IMR-90 (cell line): ENCODE data around the gene FLT3. TPM values are rescaled to one million over a fixed set of nuclear protein-coding genes. Genes with fewer than 3 reads are reported as not detected.
A peak's percentile ranks its signal among the peaks of the same experiment; 100 is the strongest.

Source experiments
- ATAC-seq: fragments of 200-7000 bp; cut with Tn5 transposase; 2 replicates; pipeline ENCODE4 v1.9.1; 2020; ENCODE audit warnings: low read depth, mild to moderate bottlenecking, moderate library complexity
- BruUV-seq: library from RNA; stranded (reverse); fragments of 400-500 nt; replicated peaks from 2 replicates; lab custom pipeline; 2021; lab: Mats Ljungman, UMichigan
- CTCF ChIA-PET: fragments of 300-600 bp; formaldehyde crosslinking; extraction: SDS; loops from one replicate; lab custom pipeline; 2021; ENCODE audit warnings: antibody characterized with exemption; lab: Yijun Ruan, JAX
- POLR2A ChIA-PET: fragments of 300-600 bp; sonication (Branson Sonifier 250); formaldehyde crosslinking; loops from one replicate; lab custom pipeline; 2022; ENCODE audit warnings: antibody characterized with exemption; ENCODE audit not compliant: unreplicated experiment; lab: Charles Lee
- DNase-seq: peaks from one replicate; pipeline ENCODE4 v3.0.0; 2013
- H2AFZ ChIP-seq: replicated peaks from 2 replicates; pipeline ENCODE3; 2013; ENCODE audit warnings: low read length, mild to moderate bottlenecking; ENCODE audit not compliant: poor library complexity
- H2AK5ac ChIP-seq: 2 replicates; pipeline ENCODE4 v1.6.1; 2013; ENCODE audit warnings: low read depth, low read length, inconsistent platforms
- H2AK9ac ChIP-seq: replicated peaks from 2 replicates; pipeline ENCODE3; 2013; ENCODE audit warnings: mild to moderate bottlenecking, low read depth, low read length, moderate library complexity; ENCODE audit not compliant: poor library complexity
- H2BK120ac ChIP-seq: 2 replicates; pipeline ENCODE4 v1.6.1; 2013; ENCODE audit warnings: low read depth, low read length, inconsistent platforms
- H2BK15ac ChIP-seq: 3 replicates; pipeline ENCODE4 v1.6.1; 2013; ENCODE audit warnings: low read depth, low read length, inconsistent platforms
- H2BK20ac ChIP-seq: 2 replicates; pipeline ENCODE4 v1.6.1; 2013; ENCODE audit warnings: low read depth, mild to moderate bottlenecking, inconsistent platforms, low read length, moderate library complexity
- H2BK5ac ChIP-seq: 2 replicates; pipeline ENCODE4 v1.6.1; 2013; ENCODE audit warnings: mild to moderate bottlenecking, low read depth, low read length, inconsistent platforms; ENCODE audit not compliant: poor library complexity, severe bottlenecking
- H3K14ac ChIP-seq: replicated peaks from 2 replicates; pipeline ENCODE4 v1.6.1; 2013; ENCODE audit warnings: low read depth, low read length, inconsistent platforms
- H3K18ac ChIP-seq: 2 replicates; pipeline ENCODE4 v1.6.1; 2013; ENCODE audit warnings: low read depth, low read length, control low read depth
- H3K23ac ChIP-seq: 2 replicates; pipeline ENCODE4 v1.6.1; 2013; ENCODE audit warnings: low read depth, low read length, inconsistent platforms
- H3K27ac ChIP-seq: 2 replicates; pipeline ENCODE4 v1.5.1; 2013; ENCODE audit warnings: mild to moderate bottlenecking, control low read depth, low read length; ENCODE audit not compliant: insufficient read depth
- H3K27me3 ChIP-seq: 2 replicates; pipeline ENCODE4 v1.6.1; 2013; ENCODE audit warnings: low read length; ENCODE audit not compliant: control insufficient read depth, insufficient read depth
- H3K36me3 ChIP-seq: 2 replicates; pipeline ENCODE4 v1.6.1; 2013; ENCODE audit warnings: low read length, mixed read lengths; ENCODE audit not compliant: control insufficient read depth, insufficient read depth
- H3K4ac ChIP-seq: 2 replicates; pipeline ENCODE4 v1.6.1; 2013; ENCODE audit warnings: low read depth, low read length, inconsistent platforms
- H3K4me1 ChIP-seq: 2 replicates; pipeline ENCODE4 v1.6.1; 2013; ENCODE audit warnings: low read length, mixed read lengths; ENCODE audit not compliant: control insufficient read depth, insufficient read depth
- H3K4me2 ChIP-seq: 2 replicates; pipeline ENCODE4 v1.6.1; 2013; ENCODE audit warnings: low read depth, mild to moderate bottlenecking, control low read depth, low read length, moderate library complexity
- H3K4me3 ChIP-seq: 2 replicates; pipeline ENCODE4 v1.5.1; 2013; ENCODE audit warnings: low read depth, mild to moderate bottlenecking, control low read depth, low read length, moderate library complexity; ENCODE audit not compliant: insufficient read depth
- H3K56ac ChIP-seq: 2 replicates; pipeline ENCODE4 v1.6.1; 2013; ENCODE audit warnings: low read length, inconsistent platforms; ENCODE audit not compliant: insufficient read depth; ENCODE audit errors: extremely low read depth
- H3K79me1 ChIP-seq, 2 experiments: 2 replicates each; pipeline ENCODE4 v1.6.1; 2013; ENCODE audit warnings: low read length in 2 of 2, inconsistent platforms in 1 of 2, low read depth in 1 of 2
- H3K9ac ChIP-seq: 2 replicates; pipeline ENCODE4 v1.6.1; 2013; ENCODE audit warnings: low read depth, low read length, control low read depth
- H3K9me1 ChIP-seq: 2 replicates; pipeline ENCODE4 v1.6.1; 2013; ENCODE audit warnings: low read length, inconsistent platforms; ENCODE audit not compliant: insufficient read depth
- H3K9me3 ChIP-seq: 2 replicates; pipeline ENCODE4 v1.6.1; 2013; ENCODE audit warnings: low read length; ENCODE audit not compliant: control insufficient read depth, insufficient read depth
- H4K20me1 ChIP-seq: 2 replicates; pipeline ENCODE4 v1.6.1; 2013; ENCODE audit warnings: low read length, inconsistent platforms; ENCODE audit not compliant: insufficient read depth
- H4K5ac ChIP-seq: 2 replicates; pipeline ENCODE4 v1.6.1; 2013; ENCODE audit warnings: mild to moderate bottlenecking, low read depth, low read length, control low read depth
- H4K8ac ChIP-seq, 2 experiments: 2 replicates each; pipeline ENCODE4 v1.6.1; 2013; ENCODE audit warnings: low read depth in 2 of 2, low read length in 2 of 2, control low read depth in 1 of 2, inconsistent platforms in 1 of 2
- H4K91ac ChIP-seq: 2 replicates; pipeline ENCODE4 v1.6.1; 2013; ENCODE audit warnings: low read depth, low read length, inconsistent platforms; ENCODE audit not compliant: insufficient read depth
- BHLHE40 ChIP-seq: fragments of 150-350 bp; IDR thresholded peaks from 2 replicates; pipeline ENCODE4 v1.6.1; 2016; ENCODE audit warnings: mild to moderate bottlenecking, low read depth, low read length
- CEBPB ChIP-seq: IDR thresholded peaks from 2 replicates; pipeline ENCODE4 v1.6.1; 2012; ENCODE audit warnings: low read depth, low read length, improper control_type of control experiment
- CTCF ChIP-seq: conservative IDR thresholded peaks from 2 replicates; pipeline ENCODE4 v1.5.1; 2012; ENCODE audit warnings: mild to moderate bottlenecking, low read depth, low read length, improper control_type of control experiment
- ELK1 ChIP-seq: fragments of 150-350 bp; IDR thresholded peaks from 2 replicates; pipeline ENCODE4 v1.6.1; 2016; ENCODE audit warnings: low read depth, mild to moderate bottlenecking, low read length, moderate library complexity, borderline replicate concordance
- MAFK ChIP-seq: IDR thresholded peaks from 2 replicates; pipeline ENCODE4 v1.6.1; 2012; ENCODE audit warnings: low read depth, low read length, improper control_type of control experiment
- MAZ ChIP-seq: IDR thresholded peaks from 2 replicates; pipeline ENCODE4 v1.6.1; 2012; ENCODE audit warnings: low read depth, mild to moderate bottlenecking, low read length, improper control_type of control experiment, moderate library complexity, borderline replicate concordance
- MXI1 ChIP-seq: IDR thresholded peaks from 2 replicates; pipeline ENCODE4 v1.6.1; 2012; ENCODE audit warnings: low read depth, mild to moderate bottlenecking, low read length, moderate library complexity, borderline replicate concordance
- RCOR1 ChIP-seq: IDR thresholded peaks from 2 replicates; pipeline ENCODE4 v1.6.1; 2012; ENCODE audit warnings: mild to moderate bottlenecking, low read length, improper control_type of control experiment; ENCODE audit not compliant: insufficient replicate concordance
- RFX5 ChIP-seq: IDR thresholded peaks from 2 replicates; pipeline ENCODE4 v1.8.0; 2012; ENCODE audit warnings: low read depth, mild to moderate bottlenecking, low read length, moderate library complexity
- SMC3 ChIP-seq: fragments of 150-350 bp; IDR thresholded peaks from 2 replicates; pipeline ENCODE4 v1.6.1; 2016; ENCODE audit warnings: low read depth, mild to moderate bottlenecking, antibody characterized with exemption, low read length, moderate library complexity
- WGBS, 2 experiments: methylation state at CpG; one replicate each; pipeline versions ENCODE4 v1.1.5 to v1.1.7; 2013; ENCODE audit warnings: missing lambda C conversion rate in 2 of 2; ENCODE audit not compliant: insufficient read length in 1 of 2; ENCODE audit errors: extremely low coverage in 2 of 2; 5-methylcytosine and 5-hydroxymethylcytosine counted together
- dilution Hi-C: fragments of 300-500 bp; cut with HindIII; formaldehyde crosslinking; loops from one replicate; pipeline ENCODE4 v1.14.3; 2018; ENCODE audit warnings: low sequenced_read_pairs; ENCODE audit not compliant: unreplicated experiment
- in situ Hi-C: fragments of 300-500 bp; cut with MboI; formaldehyde crosslinking; loops from 3 replicates; pipeline ENCODE4 v1.14.3; 2019; ENCODE audit warnings: low sequenced_read_pairs, inconsistent platforms, mixed read lengths
- intact Hi-C: fragments of 100-400 bp; cut with micrococcal nuclease; formaldehyde crosslinking; loops from 2 replicates; pipeline ENCODE4 v1.10.0; 2022
- polyA plus RNA-seq, 3 experiments: library from polyadenylated mRNA; depleted of rRNA; stranded (reverse); fragments of >200 nt; gene quantifications; 2 replicates each; pipeline ENCODE4 v1.2.3, GENCODE V29; 2012; ENCODE audit warnings: low replicate concordance in 1 of 3
- total RNA-seq: library from RNA; depleted of rRNA; stranded (reverse); fragments of >200 nt; gene quantifications from 2 replicates; pipeline ENCODE4 v1.2.3, GENCODE V29; 2012

The FLT3 gene
- total and polyA plus RNA-seq, 2 of the 4 experiments (the other 2 are of a cell fraction), result not detected

GRCh38 chr13:28048768-28049167, 51.6 kb downstream of the FLT3 start:
- H3K79me1 ChIP-seq, result no peaks in the 10 kb centered on the region
- H4K91ac ChIP-seq, result no peak overlapping the region
- no peaks in the 10 kb centered on the region for H4K20me1 ChIP-seq
- H2AK9ac ChIP-seq, result no peak overlapping the region
- no TSS peak for BruUV-seq
- H3K36me3 ChIP-seq, result no peaks in the 10 kb centered on the region
- H4K5ac ChIP-seq, result peak overlapping the region; percentile 14; the same call in 1 of the 2 replicates
- H3K4me3 ChIP-seq, result no peak overlapping the region
- no peak overlapping the region for H3K56ac ChIP-seq
- H2AK5ac ChIP-seq, result peak overlapping the region; percentile 5; the same call in 1 of the 2 replicates
- H3K4ac ChIP-seq, result peak overlapping the region; percentile 3; the same call in 1 of the 2 replicates
- no peak overlapping the region for H3K9ac ChIP-seq
- in situ Hi-C loops, result no loop called here
- peak overlapping the region; percentile 57 for H2BK15ac ChIP-seq
- WGBS, 2 experiments, result no CpG with 5 or more reads among the region's 6 CpGs
- no peaks in the 10 kb centered on the region for H3K27me3 ChIP-seq
- 0 out of 2 replicates have a peak, but pooled peaks cover 3% of the 10 kb centered on the region for H3K9me1 ChIP-seq
- peak overlapping the region; percentile 61; the same call in 1 of the 2 replicates for H2BK120ac ChIP-seq
- DNase-seq (no peak), ATAC-seq (no peak)
- no peak overlapping the region for H3K23ac ChIP-seq
- no peak overlapping the region for H2BK5ac ChIP-seq
- H3K4me2 ChIP-seq, result no peak overlapping the region
- H3K18ac ChIP-seq, result peak overlapping the region; percentile 52; the same call in 1 of the 2 replicates
- no peak for TF ChIP-seq CEBPB
- no peak for TF ChIP-seq CTCF
- TF ChIP-seq MAFK, result no peak
- no peak for TF ChIP-seq RCOR1
- no peak for TF ChIP-seq MAZ
- TF ChIP-seq SMC3, result no peak
- TF ChIP-seq MXI1, result no peak
- no peak for TF ChIP-seq BHLHE40
- TF ChIP-seq RFX5, result no peak
- TF ChIP-seq ELK1, result no peak
- ChIA-PET POLR2A (no interaction called here), CTCF (no interaction called here)
- H3K4me1 ChIP-seq, result peaks cover 7% of the 10 kb centered on the region
- peak overlapping the region; percentile 71 for H2BK20ac ChIP-seq
- dilution Hi-C loops, result no loop called here
- intact Hi-C loops, result loop anchor here (10.0 kb wide), 1 partner anchor 606 kb away; the partner anchor contains the start of gene POMP
- peak overlapping the region in 1 of 2 experiments; percentile 0; a peak in 1 of 4 replicates for H4K8ac ChIP-seq
- H3K9me3 ChIP-seq, result no peaks in the 10 kb centered on the region
- no peak overlapping the region for H2AFZ ChIP-seq
- 0 out of 2 replicates have a peak overlapping the region, but pooled peaks have one; percentile 1 for H3K14ac ChIP-seq
- H3K27ac ChIP-seq, result no peak overlapping the region
